ENCODE measurements around the gene KRTAP21-2.
"Not testable (repeated sequence)": the region's sequence is repeated elsewhere in the genome, so short reads cannot be mapped to it uniquely, and the experiment has no call there.

The KRTAP21-2 gene

DNA sequence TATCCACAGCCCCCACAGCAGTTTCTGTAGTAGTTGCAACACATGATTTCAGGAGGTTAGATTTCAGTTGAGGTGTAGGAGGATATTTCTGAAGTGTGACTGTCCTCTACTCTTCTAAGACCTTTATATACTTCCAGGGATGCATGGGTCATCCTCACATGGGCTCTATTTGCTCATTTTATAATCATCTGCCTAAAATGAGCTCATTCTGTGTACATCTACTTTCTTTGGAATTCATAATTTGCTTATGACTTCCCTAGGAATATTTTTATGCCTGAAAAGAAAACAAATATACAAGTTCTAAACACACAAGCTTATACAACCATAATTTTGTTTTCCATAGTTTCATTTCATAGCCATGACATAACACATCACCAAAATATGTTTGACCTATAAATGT, at the start of gene KRTAP21-2:
Gene KRTAP21-2 (minus strand): TSS at position 101 of the 400 bp plus-strand sequence. CDS start 57 bp downstream, at position 44.
- no peak for DNase-seq

DNA sequence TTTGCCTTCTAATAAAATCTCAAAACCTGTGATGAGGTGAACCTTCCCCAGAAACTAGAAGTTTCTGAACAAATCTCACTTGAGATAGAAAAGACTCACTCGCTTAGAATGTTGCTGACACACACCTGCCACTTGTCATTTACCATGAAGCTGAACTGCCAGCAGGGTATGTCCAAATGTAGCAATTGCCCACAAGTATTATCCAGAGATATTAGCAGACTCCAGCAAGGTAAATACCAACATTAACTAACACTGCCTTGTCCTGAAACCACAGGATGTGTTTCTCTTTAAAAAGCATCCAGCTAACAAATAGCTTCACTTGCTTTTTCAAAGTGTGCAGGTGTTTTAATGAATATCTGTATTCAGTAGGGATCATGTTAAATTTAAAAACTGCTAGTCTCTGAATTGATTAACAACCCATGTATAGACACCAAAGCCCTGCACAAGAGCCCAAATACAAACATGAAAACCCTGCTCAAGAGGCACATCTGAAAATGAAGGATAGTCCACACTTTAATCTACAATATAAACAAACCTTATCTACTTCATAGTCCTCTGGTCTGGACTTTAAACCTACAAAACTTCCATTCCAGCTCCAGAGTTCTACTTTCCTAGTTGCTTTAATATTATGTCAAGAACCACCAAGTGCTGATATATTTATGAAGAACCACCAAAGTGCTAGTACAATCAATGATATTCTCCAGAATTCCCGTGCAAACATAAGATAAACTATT, 46.7 kb upstream of the KRTAP21-2 start:
- no peak for DNase-seq

DNA sequence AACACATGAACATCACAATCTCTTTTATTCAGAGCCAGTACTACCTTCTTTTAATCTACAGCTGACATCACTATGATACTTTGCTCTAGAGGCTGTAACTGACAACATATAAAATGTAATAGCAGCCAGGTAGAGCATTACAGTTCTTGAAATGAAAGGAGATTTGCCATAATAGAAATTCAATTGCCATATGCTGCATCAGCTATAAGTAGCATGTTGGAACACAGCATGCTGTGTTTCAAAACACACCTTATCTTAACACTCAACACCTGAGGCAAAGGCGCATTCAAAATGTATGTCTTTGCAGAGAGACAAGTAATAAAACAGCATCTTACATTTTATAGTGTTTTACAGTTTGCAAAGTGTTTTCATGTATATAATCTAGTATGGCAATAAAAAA, 32.2 kb upstream of the KRTAP21-2 start:
- DNase-seq, result no peak

DNA sequence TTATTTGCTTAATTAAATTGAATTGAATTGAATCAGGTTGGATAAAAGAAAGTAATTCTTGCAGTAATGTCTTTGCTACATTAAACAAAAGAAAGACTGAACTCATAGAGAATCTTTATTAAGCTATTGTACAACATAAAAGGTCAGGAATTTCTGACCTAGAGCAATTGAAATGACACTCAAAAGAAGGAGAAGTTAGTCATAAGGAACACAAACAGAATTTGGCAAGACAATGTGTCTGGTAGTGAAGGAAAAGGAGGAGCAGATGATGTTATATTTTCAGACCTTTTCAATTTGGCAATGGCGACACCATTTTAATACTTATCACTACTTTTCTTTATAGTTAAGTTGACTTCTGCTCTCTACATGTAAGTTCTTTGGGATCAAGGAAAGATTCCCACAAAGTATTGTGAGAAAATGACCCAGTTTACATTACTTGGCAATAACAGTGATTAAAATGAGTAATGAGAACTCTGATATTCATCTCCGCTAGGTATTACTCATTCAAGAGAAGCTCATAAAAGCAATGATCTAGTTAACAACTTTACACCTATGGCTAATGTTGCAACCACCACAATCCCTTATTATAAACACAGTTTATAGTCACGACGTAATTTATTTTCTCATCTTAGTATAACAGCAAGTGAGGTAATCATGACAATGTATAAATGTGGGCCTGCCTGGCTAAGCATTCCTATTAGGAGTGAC, 22.8 kb upstream of the KRTAP21-2 start:
- no peak for DNase-seq

DNA sequence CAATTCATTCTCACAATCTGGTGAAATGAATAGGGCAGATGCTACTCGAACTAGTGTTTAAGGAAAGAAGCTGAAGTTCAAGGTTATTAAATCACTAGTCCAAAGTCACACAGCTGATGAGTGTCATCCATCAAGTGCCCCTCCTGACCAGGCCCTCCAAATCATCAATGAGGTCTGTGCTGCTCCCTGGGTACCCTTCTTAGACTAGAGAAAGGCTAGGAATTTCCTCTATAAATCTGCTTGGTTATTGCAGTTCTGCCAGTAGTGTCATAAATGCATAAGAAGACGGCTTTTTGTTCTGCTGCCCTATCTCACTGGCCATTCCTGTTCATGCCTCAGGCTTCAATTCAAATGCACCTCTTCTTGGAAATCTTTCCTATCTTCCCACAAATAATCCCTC, 13.7 kb upstream of the KRTAP21-2 start:
- DNase-seq, result no peak

DNA sequence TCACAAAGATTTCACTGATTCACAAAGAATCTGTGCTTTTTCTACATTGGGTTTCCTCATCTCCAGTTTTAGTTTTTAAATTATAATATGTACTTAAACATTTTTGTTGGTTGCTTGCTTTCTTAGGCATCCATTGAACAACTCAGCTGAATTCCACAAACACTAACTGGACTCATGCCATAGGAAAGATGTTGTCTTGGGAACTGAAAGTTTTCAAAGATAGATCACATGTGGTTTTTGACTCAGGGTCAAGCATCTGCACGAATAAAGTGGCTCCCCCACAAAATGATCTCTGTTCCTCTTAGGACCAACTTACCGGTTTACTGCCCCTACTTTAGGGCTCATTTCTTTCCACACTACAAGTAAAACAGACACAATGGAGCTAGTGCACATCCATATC, 11.2 kb upstream of the KRTAP21-2 start:
- DNase-seq, result no peak

DNA sequence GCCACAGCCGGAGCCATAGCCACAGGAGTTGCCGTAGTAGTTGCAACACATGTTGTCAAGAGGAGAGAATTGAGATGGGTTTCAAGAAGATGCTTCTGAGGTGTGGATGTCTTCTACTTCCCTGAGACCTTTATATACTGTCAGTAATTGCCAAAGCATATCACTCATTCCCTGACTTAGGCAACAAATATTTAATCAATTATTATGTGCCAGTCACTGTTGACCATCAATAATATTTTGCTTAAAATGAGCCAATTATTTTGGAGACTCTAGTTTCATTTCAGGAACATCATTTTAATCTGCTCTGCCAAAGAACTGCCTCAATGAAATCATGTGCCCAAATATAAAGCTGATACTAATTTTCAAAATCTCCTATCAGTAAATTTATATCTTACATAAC, 8.3 kb upstream of the KRTAP21-2 start, which contains the start of gene KRTAP21-1:
Gene KRTAP21-1 (minus strand): TSS at position 101 of the 400 bp plus-strand sequence. CDS start 50 bp downstream, at position 51.
- DNase-seq, result not testable (repeated sequence)

DNA sequence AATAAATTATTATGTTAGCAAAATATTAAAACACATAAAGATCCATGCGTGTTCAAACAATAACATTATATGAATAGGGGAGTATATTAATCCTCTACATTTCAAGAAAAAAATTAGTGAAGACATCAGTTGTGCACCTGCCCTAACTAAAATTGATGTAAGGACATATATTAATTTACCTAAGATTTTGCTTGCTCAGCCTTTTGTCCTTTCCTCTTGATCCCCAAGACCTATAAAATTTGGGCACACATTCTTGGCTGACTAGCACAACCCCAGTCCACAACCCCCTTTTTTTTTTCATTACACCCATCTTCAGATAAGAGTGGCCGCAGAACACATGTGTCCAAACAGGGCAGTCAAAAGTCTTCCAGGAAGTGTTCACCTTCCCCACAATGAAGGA, 6.6 kb downstream of the KRTAP21-2 start:
- DNase-seq, result no peak

DNA sequence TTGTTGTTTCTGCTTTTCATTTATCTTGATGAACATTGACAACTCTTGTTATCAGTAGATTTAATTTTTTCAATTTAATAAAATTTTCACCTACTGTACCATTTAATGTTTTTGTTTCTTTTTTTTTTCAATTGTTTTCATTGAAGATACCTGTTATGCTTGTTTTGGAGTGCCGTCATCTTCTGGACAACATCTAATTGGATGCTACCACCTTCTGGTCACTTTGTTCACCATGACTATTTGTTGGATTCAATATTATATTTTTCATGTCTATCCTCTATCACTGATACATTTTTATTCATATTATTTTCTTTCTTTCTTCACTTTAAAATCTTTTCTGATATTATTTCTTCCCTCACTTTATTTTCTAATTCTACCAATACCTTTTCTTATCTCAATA, 14.0 kb downstream of the KRTAP21-2 start:
- DNase-seq, result no peak

DNA sequence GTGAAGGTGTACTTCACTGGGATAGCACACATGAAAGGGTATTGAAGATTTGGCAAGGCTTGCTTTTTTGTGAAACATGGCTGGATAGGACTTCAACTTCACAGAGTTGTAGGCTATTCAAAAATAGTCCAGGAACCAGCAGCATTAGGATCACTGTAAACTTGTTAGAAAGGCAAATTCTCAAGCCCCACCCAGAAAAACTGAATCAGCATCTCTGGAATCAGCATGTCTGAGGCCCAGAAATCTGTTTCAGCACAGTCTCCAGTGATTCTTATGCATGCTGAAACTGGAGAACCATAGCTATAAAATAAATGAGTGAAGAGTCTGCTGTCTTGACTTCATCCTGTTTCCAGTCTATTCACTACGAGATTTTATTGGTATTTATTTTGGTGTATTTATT, 20.3 kb downstream of the KRTAP21-2 start:
- DNase-seq, result no peak

DNA sequence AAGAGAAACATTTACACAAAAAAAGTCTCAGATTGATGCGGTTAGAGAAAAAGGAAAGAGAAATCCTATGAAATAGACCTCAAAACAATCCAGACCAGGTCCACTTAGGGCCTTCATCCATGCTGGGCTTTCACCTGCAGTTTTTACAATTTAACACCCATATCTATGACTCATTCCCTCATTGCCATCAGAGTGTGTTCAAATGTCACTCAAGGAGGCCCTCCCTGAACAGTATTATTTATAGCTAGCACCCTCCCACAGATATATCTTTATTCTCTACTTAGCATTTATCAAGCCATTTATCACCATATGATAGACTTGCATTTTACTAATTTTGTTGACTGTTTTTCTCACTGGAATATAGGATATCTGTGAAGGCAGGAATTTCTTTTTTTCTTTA, 27.7 kb downstream of the KRTAP21-2 start:
- peak; percentile 42 for DNase-seq

DNA sequence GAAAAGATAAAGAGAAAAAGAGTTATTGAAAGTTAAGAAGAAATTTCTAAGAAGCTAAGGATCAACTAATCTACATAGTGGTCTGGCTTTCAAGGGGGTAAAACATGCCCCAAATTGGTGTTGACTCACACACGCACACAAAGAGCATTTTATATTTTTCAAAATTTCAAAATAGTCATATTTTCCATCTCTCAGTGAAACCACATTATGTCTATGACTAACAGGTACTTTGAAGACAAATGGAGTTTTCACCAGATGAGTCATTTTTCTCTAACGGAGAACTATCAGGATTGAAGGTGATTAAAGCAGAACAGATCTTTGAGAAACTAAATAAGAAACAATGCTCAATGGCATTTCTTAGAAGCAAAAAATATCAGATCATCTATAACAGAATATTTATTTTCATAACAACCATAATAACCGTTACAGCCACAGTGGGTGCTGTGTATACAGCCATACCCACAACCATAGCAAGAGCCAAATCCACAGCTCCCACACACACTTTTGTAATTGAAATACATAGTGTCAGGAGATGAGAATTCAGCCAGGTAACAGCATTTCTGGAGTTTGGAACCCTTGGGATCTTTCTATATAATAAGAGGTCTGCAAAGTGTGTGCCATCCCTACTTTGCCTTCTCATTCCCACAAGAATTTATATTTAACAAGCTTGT, 28.7 kb downstream of the KRTAP21-2 start, which contains the start of gene KRTAP21-3:
Gene KRTAP21-3 (minus strand): TSS at position 539 of the 671 bp plus-strand sequence. CDS start 18 bp downstream, at position 521.
- DNase-seq, result peak; percentile 88

DNA sequence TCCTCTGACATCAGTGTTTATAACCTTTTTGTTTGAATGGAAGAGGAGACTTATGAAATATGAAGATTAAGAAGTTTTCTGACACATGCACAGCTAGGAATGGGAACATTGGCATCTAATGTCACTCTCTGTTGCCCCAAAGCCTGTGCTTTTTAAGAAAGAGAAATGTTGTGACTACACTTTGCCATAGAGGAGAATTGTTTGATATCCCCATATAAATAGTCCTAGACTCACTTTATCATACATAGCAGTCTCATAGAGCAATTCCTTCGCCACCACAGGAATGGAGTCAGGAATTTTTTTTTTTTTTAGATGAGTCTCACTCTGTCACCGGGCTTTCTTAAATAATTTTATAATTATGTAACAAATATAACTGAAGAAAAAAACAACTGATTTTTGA, 30.0 kb downstream of the KRTAP21-2 start:
- no peak for DNase-seq

DNA sequence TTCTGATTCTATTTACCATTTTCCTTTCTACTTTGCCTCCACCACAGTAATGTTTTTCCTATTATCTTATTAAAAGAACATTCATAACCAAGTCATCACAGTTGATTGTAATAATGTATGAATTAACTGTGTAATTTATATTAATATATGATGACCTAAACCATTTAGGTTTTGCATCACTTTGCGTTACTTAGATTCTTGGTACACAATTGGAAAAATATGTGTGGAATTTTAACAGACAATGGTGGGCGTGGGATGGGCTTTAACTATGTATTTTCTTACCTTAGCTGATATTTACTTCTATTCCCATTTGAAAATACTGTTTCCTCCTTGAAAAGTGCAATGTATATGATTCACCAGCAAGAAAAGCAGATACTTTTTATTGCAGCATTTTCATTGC, 32.1 kb downstream of the KRTAP21-2 start:
- no peak for DNase-seq

DNA sequence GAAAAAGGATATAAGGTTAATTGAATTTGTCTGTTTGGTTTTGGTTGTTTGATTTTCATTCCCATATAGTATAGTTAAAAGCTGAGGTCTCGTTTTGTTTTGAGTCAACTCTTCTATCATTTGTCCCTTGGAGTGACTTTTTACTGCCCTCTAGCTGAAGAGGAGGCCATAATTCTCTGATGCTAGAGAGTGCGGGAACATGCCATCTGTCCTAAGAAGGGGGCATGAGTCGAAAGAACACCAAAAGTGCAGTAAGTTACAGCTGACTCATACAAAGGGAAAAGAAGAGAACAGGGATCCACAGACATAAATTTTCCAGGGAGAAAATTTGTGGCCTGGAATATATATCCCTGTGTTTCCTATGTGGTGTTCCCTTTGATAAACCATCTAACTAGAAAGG, 32.6 kb downstream of the KRTAP21-2 start:
- peak; percentile 18 for DNase-seq

DNA sequence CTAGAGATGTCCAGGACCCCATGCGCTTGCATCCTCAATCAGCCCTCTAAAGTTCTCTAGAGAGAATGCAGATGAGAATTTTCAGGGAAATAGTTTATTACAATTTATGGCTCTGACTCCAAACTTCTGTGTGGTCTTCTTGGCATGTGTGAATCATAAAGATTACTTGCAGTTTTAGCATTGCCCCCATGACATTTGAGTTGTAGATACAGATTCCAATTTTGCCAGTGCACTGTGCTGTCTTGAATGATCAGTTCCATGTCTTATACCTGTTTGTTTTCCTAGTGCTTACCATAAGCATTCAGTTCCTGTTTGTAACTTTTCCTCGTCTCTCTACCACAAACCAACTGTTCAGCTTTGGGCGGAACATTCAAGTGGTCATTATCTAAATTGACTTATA, 33.3 kb downstream of the KRTAP21-2 start:
- DNase-seq, result no peak

DNA sequence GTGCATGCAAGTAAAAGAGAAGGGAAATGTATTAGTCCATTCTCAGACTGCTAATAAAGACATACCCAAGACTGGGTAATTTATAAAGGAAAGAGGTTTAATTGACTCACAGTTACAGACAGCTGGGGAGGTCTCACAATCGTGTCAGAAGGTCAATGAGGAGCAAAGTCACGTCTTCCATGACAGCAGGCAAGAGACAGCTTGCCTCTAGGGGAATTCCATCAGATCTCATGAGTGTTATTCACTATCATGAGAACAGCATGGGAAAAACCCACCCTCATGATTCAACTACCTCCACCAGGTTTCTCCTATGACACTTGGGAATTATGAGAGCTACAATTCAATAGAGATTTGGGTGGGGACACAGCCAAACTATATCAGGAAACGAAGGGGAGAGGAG, 36.6 kb downstream of the KRTAP21-2 start:
- DNase-seq, result peak; percentile 5

DNA sequence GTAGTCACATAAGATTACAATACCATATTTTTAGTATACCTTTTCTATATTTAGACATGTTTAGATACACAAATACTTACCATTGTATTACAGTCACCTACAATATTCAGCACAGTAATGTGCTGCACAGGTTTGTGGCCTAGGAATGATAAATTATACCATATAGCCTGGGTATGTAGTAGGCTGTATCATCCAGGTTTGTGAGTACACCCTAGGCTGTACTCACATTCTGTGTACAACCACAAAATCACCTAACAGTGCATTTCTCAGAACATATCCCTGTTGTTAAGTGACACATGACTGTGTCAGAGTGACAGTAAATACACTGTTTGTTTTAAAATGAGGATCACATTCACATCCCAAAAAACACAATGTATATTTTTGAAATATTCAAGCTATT, 39.6 kb downstream of the KRTAP21-2 start:
- no peak for DNase-seq
